Mammary epithelial cell (primary cell): ENCODE measurements around the gene TNRC18.
"Not testable (repeated sequence)": the region's sequence is repeated elsewhere in the genome, so short reads cannot be mapped to it uniquely, and the experiment has no call there.

Experiments used
- EZH2 ChIP-seq: IDR thresholded peaks from 2 replicates; pipeline ENCODE4 v1.6.1; 2012; ENCODE audit warnings: low read length, inconsistent platforms, borderline replicate concordance
- TF ChIP-seq, protein P1 (sequence below), 2 donors: IDR thresholded peaks in 1 of 2; conservative IDR thresholded peaks in 1 of 2; 2 replicates each; pipeline ENCODE4 v1.5.1; 2011 to 2012; ENCODE audit warnings: inconsistent platforms in 2 of 2, low read length in 2 of 2, mild to moderate bottlenecking in 2 of 2, control low read depth in 1 of 2, low read depth in 1 of 2; ENCODE audit not compliant: insufficient read depth in 1 of 2; ENCODE audit errors: extremely low read depth in 1 of 2

DNA sequence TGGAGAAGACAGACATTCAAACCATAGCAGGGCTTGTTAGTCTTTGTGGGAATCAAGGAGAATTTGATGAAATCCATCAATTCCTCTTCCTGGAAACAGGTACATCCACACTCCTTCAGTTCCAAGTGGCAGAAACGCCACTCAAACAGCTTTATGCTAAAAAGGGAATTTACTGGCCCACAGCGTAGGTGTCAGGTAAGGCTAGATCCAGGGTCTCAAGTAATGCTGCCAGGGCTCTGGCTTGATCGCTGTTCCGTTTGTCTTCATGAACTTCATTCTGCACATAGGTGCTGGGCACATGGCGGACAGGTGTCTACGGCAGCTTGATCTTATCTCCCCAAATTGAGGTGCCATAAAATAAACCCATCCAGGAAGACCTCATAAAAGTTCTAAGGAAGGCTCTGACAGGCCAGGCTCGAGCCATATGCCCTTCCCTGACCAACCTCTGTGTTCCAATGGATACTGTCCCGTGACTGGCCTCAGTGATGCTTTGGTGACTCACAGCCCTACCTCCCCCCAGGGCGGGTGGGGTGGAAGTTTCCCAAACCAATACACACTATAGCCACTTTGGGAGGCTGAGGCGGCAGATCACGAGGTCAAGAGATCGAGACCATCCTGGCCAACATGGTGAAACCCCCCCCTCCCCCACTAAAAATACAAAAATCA, 153.5 kb downstream of the TNRC18 start:
- TF ChIP-seq, protein P1, sequence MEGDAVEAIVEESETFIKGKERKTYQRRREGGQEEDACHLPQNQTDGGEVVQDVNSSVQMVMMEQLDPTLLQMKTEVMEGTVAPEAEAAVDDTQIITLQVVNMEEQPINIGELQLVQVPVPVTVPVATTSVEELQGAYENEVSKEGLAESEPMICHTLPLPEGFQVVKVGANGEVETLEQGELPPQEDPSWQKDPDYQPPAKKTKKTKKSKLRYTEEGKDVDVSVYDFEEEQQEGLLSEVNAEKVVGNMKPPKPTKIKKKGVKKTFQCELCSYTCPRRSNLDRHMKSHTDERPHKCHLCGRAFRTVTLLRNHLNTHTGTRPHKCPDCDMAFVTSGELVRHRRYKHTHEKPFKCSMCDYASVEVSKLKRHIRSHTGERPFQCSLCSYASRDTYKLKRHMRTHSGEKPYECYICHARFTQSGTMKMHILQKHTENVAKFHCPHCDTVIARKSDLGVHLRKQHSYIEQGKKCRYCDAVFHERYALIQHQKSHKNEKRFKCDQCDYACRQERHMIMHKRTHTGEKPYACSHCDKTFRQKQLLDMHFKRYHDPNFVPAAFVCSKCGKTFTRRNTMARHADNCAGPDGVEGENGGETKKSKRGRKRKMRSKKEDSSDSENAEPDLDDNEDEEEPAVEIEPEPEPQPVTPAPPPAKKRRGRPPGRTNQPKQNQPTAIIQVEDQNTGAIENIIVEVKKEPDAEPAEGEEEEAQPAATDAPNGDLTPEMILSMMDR (conservative IDR thresholded peaks at IDR 0.05 in 1 of 2, IDR thresholded peaks at IDR 0.05 in 1 of 2; ENCODE audit: extremely low read depth in 1 of 2, insufficient read depth in 1 of 2, low read depth in 1 of 2, low read length in 2 of 2): not testable (repeated sequence)
- TF ChIP-seq EZH2: not testable (repeated sequence)
